Stomach (tissue), 9 donors: ENCODE results near the gene PPP1CA. TPM values are rescaled to one million over a fixed set of nuclear protein-coding genes. Genes with fewer than 3 reads are reported as not detected.

Experiments used
- DNase-seq, 2 donors: peaks; one replicate each; pipeline versions ENCODE4 v3.0.0 to v3.0.0-alpha.2; 2013 to 2019
- H3K27ac ChIP-seq, 5 donors: fragments of 200-600 bp in 4 of 5; sonication (generic) in 4 of 5; one replicate each; pipeline ENCODE4 v1.5.1; 2013 to 2019; ENCODE audit warnings: mild to moderate bottlenecking in 1 of 5, moderate library complexity in 1 of 5
- H3K27me3 ChIP-seq, 3 donors: fragments of 200-600 bp; sonication (generic); one replicate each; pipeline ENCODE4 v1.5.1; 2017 to 2019; ENCODE audit warnings: mixed run types in 1 of 3
- H3K36me3 ChIP-seq, 4 donors: fragments of 200-600 bp; sonication (generic); 1 replicate in 3 of 4; 2 replicates in 1 of 4; pipeline ENCODE4 v1.5.1; 2016 to 2019
- H3K4me1 ChIP-seq, 4 donors: fragments of 200-600 bp; sonication (generic); one replicate each; pipeline ENCODE4 v1.5.1; 2016 to 2019
- H3K4me3 ChIP-seq, 4 donors: fragments of 200-600 bp; sonication (generic) in 3 of 4; one replicate each; pipeline ENCODE4 v1.5.1; 2016 to 2019; ENCODE audit warnings: mild to moderate bottlenecking in 1 of 4
- H3K9me3 ChIP-seq, 4 donors: fragments of 200-600 bp; sonication (generic); one replicate each; pipeline ENCODE4 v1.5.1; 2016 to 2019
- EP300 ChIP-seq: sonication (generic); formaldehyde crosslinking; IDR thresholded peaks from one replicate; pipeline ENCODE4 v1.6.1; 2017; ENCODE audit warnings: antibody characterized with exemption
- POLR2A ChIP-seq, 4 donors: fragments of 450-650 bp; IDR thresholded peaks; one replicate each; pipeline ENCODE4 v1.6.1; 2016; ENCODE audit warnings: antibody characterized with exemption in 4 of 4, control low read depth in 2 of 4, mild to moderate bottlenecking in 1 of 4, moderate library complexity in 1 of 4
- POLR2AphosphoS5 ChIP-seq, 3 donors: sonication (generic); formaldehyde crosslinking; IDR thresholded peaks; one replicate each; pipeline ENCODE4 v1.6.1; 2016; ENCODE audit warnings: antibody characterized with exemption in 3 of 3
- WGBS, 5 donors: extraction: QIAGEN DNeasy Blood & Tissue Kit in 3 of 5; methylation state at CpG; one replicate each; pipeline versions ENCODE4 v1.1.5 to v1.1.7; 2013 to 2018; 5-methylcytosine and 5-hydroxymethylcytosine counted together
- intact Hi-C: fragments of 100-400 bp; cut with DNase I; formaldehyde crosslinking; loops from one replicate; pipeline ENCODE4 v1.15.1; 2023; ENCODE audit warnings: low total_unique reads
- polyA plus RNA-seq, 3 donors: library from polyadenylated mRNA; stranded (reverse); fragments of 200-250 nt; gene quantifications; one replicate each; pipeline ENCODE4 v1.2.3, GENCODE V29; 2013
- total RNA-seq, 5 donors: library from RNA; depleted of rRNA; stranded (reverse); fragments of >200 nt; gene quantifications; one replicate each; pipeline versions ENCODE4 v1.1.0 to v1.2.3, GENCODE V29; 2014 to 2016
- TF ChIP-seq, protein P1 (sequence below), 7 experiments: fragments of 450-650 bp in 4 of 7; fragments of 200-600 bp in 3 of 7; sonication (generic) in 3 of 7; IDR thresholded peaks; one replicate each; pipeline ENCODE4 v1.5.1; 2016 to 2019; ENCODE audit warnings: antibody characterized with exemption in 7 of 7, control low read depth in 2 of 7, mild to moderate bottlenecking in 1 of 7
- donor health status: healthy with polysubstance abuse.
- donor health status: Bipolar disorder and iron deficiency.
- donor health status: healthy.

PPP1CA gene
- total and polyA plus RNA-seq, 8 donors = 28.6 to 229 (median 107) TPM

DNA sequence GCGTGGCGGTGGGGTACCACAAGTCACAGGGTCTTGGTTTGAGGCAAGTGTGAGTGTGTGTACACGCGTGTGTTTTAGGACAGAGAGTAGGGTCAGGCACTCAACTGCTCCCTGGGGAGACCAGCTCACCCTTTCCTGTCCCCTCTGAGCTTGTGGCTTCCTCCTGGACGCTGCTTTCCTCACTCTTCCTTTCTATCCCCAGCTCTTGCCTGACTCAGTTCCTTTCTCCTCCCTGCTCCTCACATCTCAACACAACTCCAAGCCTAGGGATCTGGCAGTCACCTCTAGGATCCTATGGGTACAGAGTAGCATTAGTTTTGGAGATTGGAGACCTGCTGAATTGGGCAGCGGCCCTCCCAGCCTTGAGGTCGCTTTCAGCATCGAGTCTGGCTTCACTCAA is 32.4 kb downstream of the PPP1CA start:
- TF ChIP-seq EP300 (no peak), POLR2A (IDR thresholded peaks at IDR 0.05) (no peak), POLR2AphosphoS5 (IDR thresholded peaks at IDR 0.05) (no peak)
- TF ChIP-seq, protein P1, sequence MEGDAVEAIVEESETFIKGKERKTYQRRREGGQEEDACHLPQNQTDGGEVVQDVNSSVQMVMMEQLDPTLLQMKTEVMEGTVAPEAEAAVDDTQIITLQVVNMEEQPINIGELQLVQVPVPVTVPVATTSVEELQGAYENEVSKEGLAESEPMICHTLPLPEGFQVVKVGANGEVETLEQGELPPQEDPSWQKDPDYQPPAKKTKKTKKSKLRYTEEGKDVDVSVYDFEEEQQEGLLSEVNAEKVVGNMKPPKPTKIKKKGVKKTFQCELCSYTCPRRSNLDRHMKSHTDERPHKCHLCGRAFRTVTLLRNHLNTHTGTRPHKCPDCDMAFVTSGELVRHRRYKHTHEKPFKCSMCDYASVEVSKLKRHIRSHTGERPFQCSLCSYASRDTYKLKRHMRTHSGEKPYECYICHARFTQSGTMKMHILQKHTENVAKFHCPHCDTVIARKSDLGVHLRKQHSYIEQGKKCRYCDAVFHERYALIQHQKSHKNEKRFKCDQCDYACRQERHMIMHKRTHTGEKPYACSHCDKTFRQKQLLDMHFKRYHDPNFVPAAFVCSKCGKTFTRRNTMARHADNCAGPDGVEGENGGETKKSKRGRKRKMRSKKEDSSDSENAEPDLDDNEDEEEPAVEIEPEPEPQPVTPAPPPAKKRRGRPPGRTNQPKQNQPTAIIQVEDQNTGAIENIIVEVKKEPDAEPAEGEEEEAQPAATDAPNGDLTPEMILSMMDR (IDR thresholded peaks at IDR 0.05) = no peak
- DNase-seq = no peak
- no peaks in the 10 kb centered on the region for H3K9me3 ChIP-seq
- H3K27ac ChIP-seq = peak overlapping the region in 4 of 5 donors; percentile 93 to 99 (median 98)
- no peaks in the 10 kb centered on the region for H3K27me3 ChIP-seq
- intact Hi-C loops = no loop called here
- peaks cover 3 to 22% (median 13%) of the 10 kb centered on the region in 4 donors for H3K36me3 ChIP-seq
- WGBS, 5 donors = 81 to 89% (median 88%) methylated on average over 8 of the region's 8 CpGs
- H3K4me3 ChIP-seq = no peak overlapping the region
- peaks cover 55 to 88% (median 69%) of the 10 kb centered on the region in 4 donors for H3K4me1 ChIP-seq

DNA sequence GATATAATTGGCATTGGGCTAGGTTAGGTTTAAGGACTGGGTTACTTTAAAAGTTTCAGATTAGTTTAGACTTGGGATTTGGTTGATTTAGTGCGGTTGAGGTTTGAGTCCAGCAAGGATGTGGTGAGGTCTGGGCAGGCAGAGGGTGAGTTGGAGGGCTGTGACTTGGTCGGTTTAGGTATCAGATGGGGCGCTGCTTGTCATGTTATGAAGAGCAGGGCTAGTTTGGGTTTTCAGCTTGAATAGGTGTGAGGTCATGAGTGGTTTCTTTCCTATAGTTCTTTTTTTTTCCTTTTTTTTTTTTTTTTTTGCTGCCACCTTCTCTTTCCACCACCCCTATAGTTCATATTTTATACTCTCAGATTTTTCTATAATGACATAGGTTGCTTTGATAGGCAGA is 33.0 kb downstream of the PPP1CA start:
- H3K9me3 ChIP-seq = no peaks in the 10 kb centered on the region
- H3K27ac ChIP-seq = peak overlapping the region in 4 of 5 donors; percentile 53 to 99 (median 95)
- H3K4me3 ChIP-seq = no peak overlapping the region
- intact Hi-C loops = no loop called here
- H3K4me1 ChIP-seq = peaks cover 52 to 84% (median 62%) of the 10 kb centered on the region in 4 donors
- WGBS, 5 donors = 65 to 85% (median 77%) methylated on average over 3 of the region's 3 CpGs
- no peak for TF ChIP-seq EP300
- TF ChIP-seq POLR2AphosphoS5 (IDR thresholded peaks at IDR 0.05) = no peak
- TF ChIP-seq, protein P1 (IDR thresholded peaks at IDR 0.05) = no peak
- no peak for TF ChIP-seq POLR2A (IDR thresholded peaks at IDR 0.05)
- peaks cover 3 to 27% (median 14%) of the 10 kb centered on the region in 4 donors for H3K36me3 ChIP-seq
- H3K27me3 ChIP-seq = no peaks in the 10 kb centered on the region
- no peak for DNase-seq

DNA sequence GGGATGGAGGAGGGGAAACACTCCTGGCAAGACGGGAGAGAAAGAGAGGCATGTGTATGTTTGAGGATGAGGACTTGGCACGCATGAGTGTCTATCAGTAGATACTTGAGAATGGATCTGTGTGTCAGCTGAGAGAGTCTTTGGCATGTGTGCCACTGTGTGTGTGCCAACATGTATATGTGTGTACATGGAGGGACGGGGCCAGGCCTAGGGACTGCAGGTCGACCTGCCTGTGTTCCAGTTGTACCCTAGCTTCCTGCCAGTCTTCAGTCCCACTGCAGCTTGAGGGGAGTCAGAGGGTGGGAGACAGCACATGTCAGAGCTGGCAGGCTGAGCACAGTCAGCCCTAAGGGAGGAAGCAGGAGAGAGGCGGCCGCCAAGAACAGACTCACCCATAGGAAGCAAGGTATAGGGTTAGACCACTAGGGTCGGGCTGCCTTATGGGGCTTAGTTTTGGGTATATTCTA is 33.9 kb downstream of the PPP1CA start:
- no peaks in the 10 kb centered on the region for H3K27me3 ChIP-seq
- DNase-seq = no peak
- peak overlapping the region in 4 of 5 donors; percentile 20 to 99 (median 73) for H3K27ac ChIP-seq
- TF ChIP-seq EP300 (no peak), POLR2AphosphoS5 (IDR thresholded peaks at IDR 0.05) (no peak), POLR2A (IDR thresholded peaks at IDR 0.05) (no peak)
- TF ChIP-seq, protein P1 (IDR thresholded peaks at IDR 0.05) = no peak
- 68 to 75% (median 72%) methylated on average over 7 of the region's 7 CpGs for WGBS, 5 donors
- intact Hi-C loops = no loop called here
- H3K9me3 ChIP-seq = no peaks in the 10 kb centered on the region
- H3K4me1 ChIP-seq = peaks cover 45 to 82% (median 62%) of the 10 kb centered on the region in 4 donors
- H3K36me3 ChIP-seq = peaks cover 3 to 27% (median 14%) of the 10 kb centered on the region in 4 donors
- no peak overlapping the region for H3K4me3 ChIP-seq

DNA sequence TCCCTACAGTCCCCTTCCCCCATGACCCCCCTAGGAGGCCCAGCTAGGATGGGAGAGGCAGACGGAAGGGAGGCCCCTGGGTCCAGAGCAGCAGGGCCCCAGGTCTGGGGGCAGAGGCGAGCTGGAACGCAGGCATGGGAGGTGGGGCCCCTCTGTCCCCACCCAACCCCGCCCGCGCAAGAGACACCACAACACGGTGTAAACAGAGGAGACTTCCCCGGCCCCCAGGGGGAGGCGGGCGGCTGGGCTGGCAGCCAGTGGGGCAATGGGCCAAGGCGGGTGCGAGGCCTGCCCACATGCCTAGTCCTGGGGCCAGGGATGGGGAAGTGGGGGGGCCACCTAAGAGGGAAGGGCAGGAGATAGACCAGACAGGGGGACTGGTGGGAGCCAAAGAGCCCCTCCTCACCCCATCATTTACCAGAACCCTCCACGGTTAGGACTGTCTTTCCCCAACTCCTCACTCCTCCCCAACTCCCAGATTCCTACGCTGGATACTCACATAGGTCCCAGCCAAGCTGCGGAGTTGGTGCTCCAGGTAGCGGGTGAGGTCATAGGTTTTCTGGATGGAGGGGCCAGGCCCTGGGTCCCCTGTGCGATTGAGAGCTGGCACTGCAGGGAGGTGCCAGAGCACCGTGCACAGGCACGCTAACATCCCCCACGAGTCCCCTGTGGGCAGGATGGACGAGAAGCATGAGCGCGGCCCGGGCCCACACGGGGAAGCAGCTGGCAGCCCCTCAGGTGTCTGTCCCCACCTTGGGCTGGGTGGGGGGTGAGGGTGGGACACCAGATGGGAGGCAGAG is 34.5 kb downstream of the PPP1CA start:
- Histone ChIP-seq H3K4me3 (no peak overlapping the region), H3K9me3 (no peaks in the 10 kb centered on the region), H3K36me3 (peaks cover 3 to 27% (median 14%) of the 10 kb centered on the region in 4 donors), H3K27ac (peak overlapping the region in 4 of 5 donors; percentile 43 to 99 (median 73)), H3K4me1 (peaks cover 43 to 80% (median 59%) of the 10 kb centered on the region in 4 donors), H3K27me3 (no peaks in the 10 kb centered on the region)
- DNase-seq = peak in 1 of 2 donors; percentile 83
- intact Hi-C loops = no loop called here
- 41 to 57% (median 53%) methylated on average over 24 to 25 of the region's 25 CpGs for WGBS, 5 donors
- peak in 1 of 3 donors; percentile 25 for TF ChIP-seq POLR2AphosphoS5 (IDR thresholded peaks at IDR 0.05)
- TF ChIP-seq, protein P1 (IDR thresholded peaks at IDR 0.05) = no peak
